Measurements from ENCODE around the gene RAD51B. TPM values are rescaled to one million over a fixed set of nuclear protein-coding genes. Genes with fewer than 3 reads are reported as not detected.

Gene RAD51B
- polyA plus RNA-seq, 1 experiment = 6.6 TPM

DNA sequence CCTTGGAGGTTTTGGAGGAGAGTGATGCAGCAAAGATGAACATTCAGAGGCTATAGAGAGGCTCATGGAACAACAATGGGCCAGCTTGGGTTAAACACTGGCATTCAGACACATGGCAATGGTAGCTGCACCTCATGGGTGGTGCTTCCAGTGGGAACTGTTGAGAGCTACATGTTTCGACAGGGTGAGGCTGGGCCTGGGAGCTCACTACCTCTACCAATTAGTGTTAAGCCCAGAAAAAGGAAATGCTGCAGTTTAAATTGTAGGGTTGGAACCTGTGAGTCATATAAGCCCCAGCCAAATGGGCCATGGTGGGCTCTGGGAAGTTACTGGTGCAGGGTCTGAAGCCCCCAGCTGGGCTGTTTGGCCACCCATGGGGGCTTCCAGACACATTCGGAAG is 693.6 kb downstream of the RAD51B start:
- Histone ChIP-seq H3K27ac (ENCODE audit: low read depth, low read length) (no peak overlapping the region), H3K4me3 (ENCODE audit: low read depth, low read length) (no peak overlapping the region), H3K9me3 (ENCODE audit: control insufficient read depth, insufficient read depth, low read length) (no peaks in the 10 kb centered on the region), H3K27me3 (ENCODE audit: control insufficient read depth, insufficient read depth, low read length) (no peaks in the 10 kb centered on the region)
- CTCF ChIA-PET = no interaction called here
- TF ChIP-seq, protein P1, sequence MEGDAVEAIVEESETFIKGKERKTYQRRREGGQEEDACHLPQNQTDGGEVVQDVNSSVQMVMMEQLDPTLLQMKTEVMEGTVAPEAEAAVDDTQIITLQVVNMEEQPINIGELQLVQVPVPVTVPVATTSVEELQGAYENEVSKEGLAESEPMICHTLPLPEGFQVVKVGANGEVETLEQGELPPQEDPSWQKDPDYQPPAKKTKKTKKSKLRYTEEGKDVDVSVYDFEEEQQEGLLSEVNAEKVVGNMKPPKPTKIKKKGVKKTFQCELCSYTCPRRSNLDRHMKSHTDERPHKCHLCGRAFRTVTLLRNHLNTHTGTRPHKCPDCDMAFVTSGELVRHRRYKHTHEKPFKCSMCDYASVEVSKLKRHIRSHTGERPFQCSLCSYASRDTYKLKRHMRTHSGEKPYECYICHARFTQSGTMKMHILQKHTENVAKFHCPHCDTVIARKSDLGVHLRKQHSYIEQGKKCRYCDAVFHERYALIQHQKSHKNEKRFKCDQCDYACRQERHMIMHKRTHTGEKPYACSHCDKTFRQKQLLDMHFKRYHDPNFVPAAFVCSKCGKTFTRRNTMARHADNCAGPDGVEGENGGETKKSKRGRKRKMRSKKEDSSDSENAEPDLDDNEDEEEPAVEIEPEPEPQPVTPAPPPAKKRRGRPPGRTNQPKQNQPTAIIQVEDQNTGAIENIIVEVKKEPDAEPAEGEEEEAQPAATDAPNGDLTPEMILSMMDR (IDR thresholded peaks at IDR 0.05; ENCODE audit: low read depth, low read length) = no peak
- no peak for DNase-seq (ENCODE audit: low read depth, low spot score)
- POLR2A ChIA-PET = no interaction called here

DNA sequence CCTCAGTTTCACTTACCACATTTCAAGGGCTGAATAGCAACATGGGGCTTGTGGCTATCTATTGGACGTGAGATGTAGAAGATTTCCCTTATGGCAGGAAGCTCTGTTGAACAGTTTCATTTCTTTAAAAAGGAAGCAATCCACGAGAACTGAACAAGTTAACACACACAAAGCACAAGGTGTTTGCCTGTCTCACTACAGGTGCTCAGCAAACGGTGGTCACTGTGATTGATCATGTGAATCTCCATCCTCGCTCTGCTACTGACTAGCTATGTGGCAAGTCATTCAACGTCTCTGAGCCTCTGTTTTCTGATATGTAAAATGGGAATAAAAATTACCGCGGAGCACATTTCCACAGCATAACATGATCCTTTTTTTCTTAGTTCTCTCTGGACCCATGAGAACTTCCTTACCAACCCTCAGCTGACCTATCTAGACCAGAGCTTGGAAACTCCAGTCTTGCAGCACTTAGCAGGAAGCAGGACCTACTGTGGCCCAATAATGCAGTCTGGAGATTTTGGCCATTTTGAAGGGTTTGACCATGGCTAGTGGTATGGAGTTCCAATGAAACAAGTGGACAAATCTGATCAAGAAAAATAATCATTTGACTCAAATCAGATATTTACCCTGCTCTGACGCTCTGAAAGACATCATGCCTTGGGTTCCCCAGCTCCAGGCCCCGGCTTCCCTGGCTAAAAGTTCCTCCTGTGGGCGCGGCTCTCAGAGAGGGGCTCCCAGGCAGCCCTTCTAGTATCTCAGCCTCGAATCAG is 694.4 kb downstream of the RAD51B start:
- no peaks in the 10 kb centered on the region for H3K9me3 ChIP-seq (ENCODE audit: control insufficient read depth, insufficient read depth, low read length)
- no peaks in the 10 kb centered on the region for H3K27me3 ChIP-seq (ENCODE audit: control insufficient read depth, insufficient read depth, low read length)
- DNase-seq (ENCODE audit: low read depth, low spot score) = no peak
- TF ChIP-seq, protein P1 (IDR thresholded peaks at IDR 0.05; ENCODE audit: low read depth, low read length) = no peak
- POLR2A ChIA-PET = no interaction called here
- CTCF ChIA-PET = no interaction called here
- no peak overlapping the region for H3K27ac ChIP-seq (ENCODE audit: low read depth, low read length)
- no peak overlapping the region for H3K4me3 ChIP-seq (ENCODE audit: low read depth, low read length)

DNA sequence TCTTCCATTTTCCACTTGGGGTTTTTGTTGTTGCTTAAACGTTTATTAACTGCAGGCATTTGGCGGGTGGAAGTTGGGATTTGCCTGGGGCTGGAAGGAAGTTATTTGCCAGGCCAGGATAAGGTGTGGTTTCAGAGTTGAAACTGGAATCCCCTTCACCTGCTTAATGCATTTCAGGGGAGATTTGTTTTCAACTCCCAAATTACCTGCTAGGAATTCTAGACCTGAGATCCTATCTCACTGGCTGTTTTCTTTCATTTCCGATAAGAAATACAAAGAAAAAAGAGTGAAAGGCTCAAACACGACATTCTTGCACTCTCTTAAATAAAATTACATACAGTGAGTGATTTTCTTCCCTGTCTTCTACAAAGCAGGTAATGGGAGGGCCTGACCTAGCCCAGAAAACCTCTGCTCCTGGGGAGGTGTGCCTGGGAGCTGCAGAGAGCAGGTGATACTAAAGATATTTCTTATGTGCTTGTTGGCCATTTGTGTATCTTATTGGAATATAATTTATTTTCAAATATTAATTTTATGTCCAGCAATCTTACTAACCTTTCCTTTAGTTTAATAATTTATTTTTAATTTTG is 695.1 kb downstream of the RAD51B start:
- Histone ChIP-seq H3K4me3 (ENCODE audit: low read depth, low read length) (no peak overlapping the region), H3K9me3 (ENCODE audit: control insufficient read depth, insufficient read depth, low read length) (no peaks in the 10 kb centered on the region), H3K27ac (ENCODE audit: low read depth, low read length) (no peak overlapping the region), H3K27me3 (ENCODE audit: control insufficient read depth, insufficient read depth, low read length) (no peaks in the 10 kb centered on the region)
- CTCF ChIA-PET = no interaction called here
- no peak for DNase-seq (ENCODE audit: low read depth, low spot score)
- TF ChIP-seq, protein P1 (IDR thresholded peaks at IDR 0.05; ENCODE audit: low read depth, low read length) = no peak
- POLR2A ChIA-PET = no interaction called here

DNA sequence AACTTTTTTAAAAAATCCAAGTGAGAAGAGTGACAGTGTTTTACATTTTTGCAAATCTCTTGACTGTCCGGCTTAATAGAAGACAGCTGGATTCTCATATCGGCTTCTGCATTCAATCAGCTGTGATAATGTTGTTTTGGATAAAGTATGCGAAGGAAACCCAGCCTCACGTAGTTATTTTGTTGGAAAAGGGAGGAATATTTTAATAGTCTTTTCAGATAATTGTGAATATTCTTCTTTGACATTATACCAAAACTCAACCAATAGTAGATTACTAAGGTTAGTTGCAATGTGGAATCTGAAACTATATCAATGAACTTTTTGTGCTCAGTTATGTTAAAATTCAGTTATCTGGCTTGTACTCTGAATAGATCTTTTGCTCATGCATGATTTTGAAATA is 696.8 kb downstream of the RAD51B start:
- TF ChIP-seq, protein P1 (IDR thresholded peaks at IDR 0.05; ENCODE audit: low read depth, low read length) = no peak
- ChIA-PET CTCF (interaction anchor here (0.6 kb wide), 2 partner anchors 23 to 212 kb away, joined by 3 to 4 read pairs; no protein-coding TSS in a partner anchor), POLR2A (no interaction called here)
- H3K4me3 ChIP-seq (ENCODE audit: low read depth, low read length) = no peak overlapping the region
- H3K27me3 ChIP-seq (ENCODE audit: control insufficient read depth, insufficient read depth, low read length) = no peaks in the 10 kb centered on the region
- no peak overlapping the region for H3K27ac ChIP-seq (ENCODE audit: low read depth, low read length)
- H3K9me3 ChIP-seq (ENCODE audit: control insufficient read depth, insufficient read depth, low read length) = no peaks in the 10 kb centered on the region
- DNase-seq (ENCODE audit: low read depth, low spot score) = no peak

DNA sequence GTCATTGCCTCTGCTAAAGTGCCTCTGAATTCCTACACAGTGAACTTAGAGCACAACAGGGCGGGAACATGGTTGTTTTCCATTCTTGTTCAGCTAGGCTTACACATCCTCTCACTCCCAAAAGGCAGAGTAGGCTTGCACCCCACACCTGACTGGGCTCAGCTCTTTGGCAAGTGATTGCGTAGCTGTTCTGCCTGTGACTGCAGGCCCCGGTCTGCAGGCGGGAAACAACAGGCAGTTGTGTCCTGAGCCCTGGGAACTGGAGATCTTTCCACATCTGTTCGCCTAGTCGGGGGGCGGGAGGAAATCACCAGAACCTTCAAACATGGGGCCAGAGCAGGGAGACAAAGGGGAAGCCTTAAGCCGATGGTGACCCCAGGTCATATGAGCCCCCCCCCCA is 698.6 kb downstream of the RAD51B start:
- DNase-seq (ENCODE audit: low read depth, low spot score) = no peak
- ChIA-PET CTCF (interaction anchor here (1.4 kb wide), 1 partner anchor 299 kb away, joined by 3 read pairs; no protein-coding TSS in a partner anchor), POLR2A (interaction anchor here (0.6 kb wide), 1 partner anchor 34 kb away, joined by 3 read pairs; no protein-coding TSS in a partner anchor)
- Histone ChIP-seq H3K4me3 (ENCODE audit: low read depth, low read length) (no peak overlapping the region), H3K9me3 (ENCODE audit: control insufficient read depth, insufficient read depth, low read length) (no peaks in the 10 kb centered on the region), H3K27ac (ENCODE audit: low read depth, low read length) (no peak overlapping the region), H3K27me3 (ENCODE audit: control insufficient read depth, insufficient read depth, low read length) (no peaks in the 10 kb centered on the region)
- TF ChIP-seq, protein P1 (IDR thresholded peaks at IDR 0.05; ENCODE audit: low read depth, low read length) = no peak

Measured in AG04450 (cell line).